ENCODE measurements around the gene TSKU.

TSKU gene

GRCh38 chr11:76748948-76749347 lies 34.2 kb upstream of the TSKU start:
- no peak overlapping the region for H4K91ac ChIP-seq (ENCODE audit: low read length)
- no peak overlapping the region for H2BK120ac ChIP-seq (ENCODE audit: low read depth, low read length)
- no peak overlapping the region for H4K8ac ChIP-seq (ENCODE audit: low read length)

GRCh38 chr11:76750067-76750466 lies 33.1 kb upstream of the TSKU start:
- Histone ChIP-seq H3K9me3 (ENCODE audit: control insufficient read depth, low read length) (no peaks in the 10 kb centered on the region), H3K4me2 (ENCODE audit: low read length, poor library complexity, severe bottlenecking) (no peak overlapping the region), H3K27me3 (ENCODE audit: control insufficient read depth in 1 of 2, insufficient read depth in 1 of 2, low read length in 2 of 2) (no peaks in the 10 kb centered on the region), H3K23ac (ENCODE audit: low read length in 2 of 2) (no peak overlapping the region), H4K8ac (ENCODE audit: low read length) (no peak overlapping the region), H3K4me3 (ENCODE audit: insufficient read depth in 1 of 2, low read depth in 1 of 2, low read length in 2 of 2) (no peak overlapping the region), H3K4me1 (ENCODE audit: control insufficient read depth, insufficient read depth, low read depth, low read length) (peaks cover 9% of the 10 kb centered on the region), H3K36me3 (ENCODE audit: control insufficient read depth in 1 of 2, insufficient read depth in 2 of 2, low read depth in 1 of 2, low read length in 2 of 2) (no peaks in the 10 kb centered on the region), H3K18ac (ENCODE audit: low read depth in 1 of 2, low read length in 2 of 2) (no peak overlapping the region), H2BK5ac (ENCODE audit: low read depth, low read length, poor library complexity, severe bottlenecking) (no peak overlapping the region), H2AFZ (ENCODE audit: low read depth, low read length) (no peak overlapping the region), H2AK5ac (ENCODE audit: low read length, severe bottlenecking) (no peak overlapping the region), H3K4ac (ENCODE audit: low read depth in 1 of 2, low read length in 2 of 2) (no peak overlapping the region), H2BK12ac (ENCODE audit: low read length in 2 of 2) (no peak overlapping the region), H4K91ac (ENCODE audit: low read length) (no peak overlapping the region), H3K79me1 (replicated peaks; ENCODE audit: low read length, poor library complexity, severe bottlenecking) (no peaks in the 10 kb centered on the region), H2BK15ac (ENCODE audit: low read depth, poor library complexity, severe bottlenecking) (no peak overlapping the region), H2BK120ac (ENCODE audit: low read depth, low read length) (no peak overlapping the region), H3K9ac (ENCODE audit: low read length) (no peak overlapping the region), H3K14ac (ENCODE audit: low read length in 2 of 2) (no peak overlapping the region), H3K27ac (ENCODE audit: low read length, poor library complexity, severe bottlenecking) (no peak overlapping the region)
- DNase-seq, result no peak
- WGBS, result 29% methylated on average over 1 of the region's 2 CpGs

More at GRCh38 chr11:76748948-76749347, 34.2 kb upstream of the TSKU start:
- H3K4me1 ChIP-seq (ENCODE audit: control insufficient read depth, insufficient read depth, low read depth, low read length), result peaks cover 7% of the 10 kb centered on the region
- H3K4ac ChIP-seq (ENCODE audit: low read depth in 1 of 2, low read length in 2 of 2), result no peak overlapping the region
- H3K27me3 ChIP-seq (ENCODE audit: control insufficient read depth in 1 of 2, insufficient read depth in 1 of 2, low read length in 2 of 2), result no peaks in the 10 kb centered on the region
- no peak overlapping the region for H3K4me2 ChIP-seq (ENCODE audit: low read length, poor library complexity, severe bottlenecking)
- H3K23ac ChIP-seq (ENCODE audit: low read length in 2 of 2), result no peak overlapping the region
- no peak overlapping the region for H2BK15ac ChIP-seq (ENCODE audit: low read depth, poor library complexity, severe bottlenecking)
- H3K36me3 ChIP-seq (ENCODE audit: control insufficient read depth in 1 of 2, insufficient read depth in 2 of 2, low read depth in 1 of 2, low read length in 2 of 2), result no peaks in the 10 kb centered on the region
- no peak overlapping the region for H2AK5ac ChIP-seq (ENCODE audit: low read length, severe bottlenecking)
- no peak overlapping the region for H3K14ac ChIP-seq (ENCODE audit: low read length in 2 of 2)
- no peak overlapping the region for H3K4me3 ChIP-seq (ENCODE audit: insufficient read depth in 1 of 2, low read depth in 1 of 2, low read length in 2 of 2)
- WGBS, result 96% methylated on average over 5 of the region's 5 CpGs
- no peak for DNase-seq
- no peaks in the 10 kb centered on the region for H3K79me1 ChIP-seq (replicated peaks; ENCODE audit: low read length, poor library complexity, severe bottlenecking)
- no peak overlapping the region for H3K27ac ChIP-seq (ENCODE audit: low read length, poor library complexity, severe bottlenecking)
- no peak overlapping the region for H3K18ac ChIP-seq (ENCODE audit: low read depth in 1 of 2, low read length in 2 of 2)
- no peak overlapping the region for H3K9ac ChIP-seq (ENCODE audit: low read length)
- no peak overlapping the region for H2BK5ac ChIP-seq (ENCODE audit: low read depth, low read length, poor library complexity, severe bottlenecking)
- H3K9me3 ChIP-seq (ENCODE audit: control insufficient read depth, low read length), result no peaks in the 10 kb centered on the region
- H2BK12ac ChIP-seq (ENCODE audit: low read length in 2 of 2), result no peak overlapping the region
- H2AFZ ChIP-seq (ENCODE audit: low read depth, low read length), result no peak overlapping the region

DNA sequence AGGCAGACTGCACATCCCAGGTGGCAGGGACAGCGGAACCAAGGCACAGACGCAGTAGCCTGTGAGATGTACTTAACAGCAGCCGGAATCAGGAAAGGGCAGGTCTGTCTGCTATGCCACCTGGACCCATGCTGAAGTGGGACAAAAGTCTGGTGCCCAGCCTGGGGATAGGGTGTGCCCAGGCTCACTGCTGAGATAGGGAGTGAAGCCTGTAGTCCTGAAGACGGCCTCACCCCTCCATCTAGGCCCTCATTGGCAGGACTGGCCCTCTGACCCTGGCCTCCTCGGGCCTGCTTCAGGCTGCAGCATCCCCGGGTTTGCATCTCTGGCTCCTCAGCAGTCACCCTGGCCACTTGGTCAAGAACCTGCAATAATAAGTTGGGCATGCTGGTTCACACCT lies 32.4 kb upstream of the TSKU start:
- Histone ChIP-seq H3K4ac (ENCODE audit: low read depth in 1 of 2, low read length in 2 of 2) (no peak overlapping the region), H3K4me1 (ENCODE audit: control insufficient read depth, insufficient read depth, low read depth, low read length) (peaks cover 9% of the 10 kb centered on the region), H2BK5ac (ENCODE audit: low read depth, low read length, poor library complexity, severe bottlenecking) (no peak overlapping the region), H3K36me3 (ENCODE audit: control insufficient read depth in 1 of 2, insufficient read depth in 2 of 2, low read depth in 1 of 2, low read length in 2 of 2) (no peaks in the 10 kb centered on the region), H3K4me3 (ENCODE audit: insufficient read depth in 1 of 2, low read depth in 1 of 2, low read length in 2 of 2) (no peak overlapping the region), H3K27me3 (ENCODE audit: control insufficient read depth in 1 of 2, insufficient read depth in 1 of 2, low read length in 2 of 2) (no peaks in the 10 kb centered on the region), H3K23ac (ENCODE audit: low read length in 2 of 2) (no peak overlapping the region), H2BK15ac (ENCODE audit: low read depth, poor library complexity, severe bottlenecking) (no peak overlapping the region), H3K27ac (ENCODE audit: low read length, poor library complexity, severe bottlenecking) (no peak overlapping the region), H3K9me3 (ENCODE audit: control insufficient read depth, low read length) (no peaks in the 10 kb centered on the region), H2BK120ac (ENCODE audit: low read depth, low read length) (no peak overlapping the region), H2AK5ac (ENCODE audit: low read length, severe bottlenecking) (no peak overlapping the region), H3K79me1 (replicated peaks; ENCODE audit: low read length, poor library complexity, severe bottlenecking) (no peaks in the 10 kb centered on the region), H2AFZ (ENCODE audit: low read depth, low read length) (no peak overlapping the region), H3K18ac (ENCODE audit: low read depth in 1 of 2, low read length in 2 of 2) (no peak overlapping the region), H3K9ac (ENCODE audit: low read length) (no peak overlapping the region), H2BK12ac (ENCODE audit: low read length in 2 of 2) (peak overlapping the region in 1 of 2 experiments; percentile 47), H4K91ac (ENCODE audit: low read length) (no peak overlapping the region), H3K4me2 (ENCODE audit: low read length, poor library complexity, severe bottlenecking) (no peak overlapping the region), H4K8ac (ENCODE audit: low read length) (no peak overlapping the region), H3K14ac (ENCODE audit: low read length in 2 of 2) (no peak overlapping the region)
- WGBS, result 95% methylated on average over 6 of the region's 6 CpGs
- no peak for DNase-seq

DNA sequence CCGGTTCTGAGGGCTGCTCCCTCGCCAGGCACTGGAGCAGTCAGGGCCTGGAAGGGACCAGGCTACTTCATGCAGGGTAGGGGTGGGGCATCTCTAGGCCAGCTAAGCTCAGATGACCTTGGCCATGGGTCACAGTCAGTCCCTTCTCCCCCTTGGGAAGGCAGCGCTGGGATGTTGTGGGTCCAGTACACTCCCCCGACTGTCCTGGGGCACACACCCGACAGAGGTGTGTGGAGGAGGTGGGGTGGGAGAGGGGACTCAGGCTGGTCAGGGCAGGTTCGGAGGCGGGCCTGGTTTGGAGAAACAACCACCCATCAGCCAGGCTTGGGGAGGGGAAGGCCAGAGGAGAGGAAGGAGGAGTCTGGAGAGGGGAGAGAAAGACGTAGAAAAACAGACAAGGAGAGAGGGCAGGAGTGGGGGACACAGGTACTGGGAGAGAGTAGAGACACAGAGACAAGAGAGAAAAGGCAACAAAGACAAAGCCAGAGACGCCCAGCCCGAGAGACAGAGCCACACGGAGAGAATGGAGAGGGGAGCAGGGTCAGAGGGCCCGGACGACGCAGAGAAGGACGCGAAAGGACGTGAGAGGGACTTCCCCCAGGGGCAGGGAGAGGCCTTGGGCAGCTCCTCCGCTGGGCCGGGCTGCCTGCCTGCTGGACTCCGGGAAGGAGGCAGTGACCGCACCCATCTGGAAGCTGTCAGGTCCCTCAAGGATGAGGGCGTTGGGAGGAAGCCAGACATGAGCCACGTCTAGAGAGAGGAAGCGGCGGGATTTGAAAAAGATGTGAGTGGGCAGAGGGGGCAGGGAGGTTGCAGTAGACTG lies 30.6 kb upstream of the TSKU start:
- no peaks in the 10 kb centered on the region for H3K27me3 ChIP-seq (ENCODE audit: control insufficient read depth in 1 of 2, insufficient read depth in 1 of 2, low read length in 2 of 2)
- 74% methylated on average over 25 of the region's 25 CpGs for WGBS
- no peak overlapping the region for H4K8ac ChIP-seq (ENCODE audit: low read length)
- DNase-seq, result peak; percentile 39
- no peak overlapping the region for H3K27ac ChIP-seq (ENCODE audit: low read length, poor library complexity, severe bottlenecking)
- no peak overlapping the region for H2BK15ac ChIP-seq (ENCODE audit: low read depth, poor library complexity, severe bottlenecking)
- no peaks in the 10 kb centered on the region for H3K9me3 ChIP-seq (ENCODE audit: control insufficient read depth, low read length)
- no peaks in the 10 kb centered on the region for H3K79me1 ChIP-seq (replicated peaks; ENCODE audit: low read length, poor library complexity, severe bottlenecking)
- H2AK5ac ChIP-seq (ENCODE audit: low read length, severe bottlenecking), result no peak overlapping the region
- no peak overlapping the region for H3K18ac ChIP-seq (ENCODE audit: low read depth in 1 of 2, low read length in 2 of 2)
- peak overlapping the region in 1 of 2 experiments; percentile 47 for H3K4ac ChIP-seq (ENCODE audit: low read depth in 1 of 2, low read length in 2 of 2)
- peak overlapping the region in 1 of 2 experiments; percentile 46 for H2BK12ac ChIP-seq (ENCODE audit: low read length in 2 of 2)
- no peak overlapping the region for H3K4me2 ChIP-seq (ENCODE audit: low read length, poor library complexity, severe bottlenecking)
- peaks cover 9% of the 10 kb centered on the region for H3K4me1 ChIP-seq (ENCODE audit: control insufficient read depth, insufficient read depth, low read depth, low read length)
- peak overlapping the region; percentile 52 for H3K9ac ChIP-seq (ENCODE audit: low read length)
- no peak overlapping the region for H2AFZ ChIP-seq (ENCODE audit: low read depth, low read length)
- H4K91ac ChIP-seq (ENCODE audit: low read length), result peak overlapping the region; percentile 66
- no peak overlapping the region for H3K23ac ChIP-seq (ENCODE audit: low read length in 2 of 2)
- no peaks in the 10 kb centered on the region for H3K36me3 ChIP-seq (ENCODE audit: control insufficient read depth in 1 of 2, insufficient read depth in 2 of 2, low read depth in 1 of 2, low read length in 2 of 2)
- H3K14ac ChIP-seq (ENCODE audit: low read length in 2 of 2), result peak overlapping the region in 1 of 2 experiments; percentile 8
- peak overlapping the region in 1 of 2 experiments; percentile 10 for H3K4me3 ChIP-seq (ENCODE audit: insufficient read depth in 1 of 2, low read depth in 1 of 2, low read length in 2 of 2)
- no peak overlapping the region for H2BK120ac ChIP-seq (ENCODE audit: low read depth, low read length)
- no peak overlapping the region for H2BK5ac ChIP-seq (ENCODE audit: low read depth, low read length, poor library complexity, severe bottlenecking)
